LHCN-M2 (cell line): ENCODE measurements around the gene ENO4. TPM values are rescaled to one million over a fixed set of nuclear protein-coding genes. Genes with fewer than 3 reads are reported as not detected.

Experiments used
- DNase-seq: peaks from one replicate; pipeline ENCODE4 v3.0.0-alpha.2; 2012; ENCODE audit warnings: low read depth
- total RNA-seq: library from RNA; depleted of rRNA; stranded (reverse); fragments of >200 nt; gene quantifications from 2 replicates; pipeline ENCODE4 v1.2.3, GENCODE V29; 2014; rRNA removed

Gene ENO4
- total RNA-seq, 1 experiment from 2014 or later, result 0.23 TPM

GRCh38 chr10:116910910-116911309 is 61.6 kb downstream of the ENO4 start:
- DNase-seq, result no peak

- no peak for DNase-seq
Measured at GRCh38 chr10:116912162-116912561, 62.9 kb downstream of the ENO4 start.

GRCh38 chr10:116913695-116914094 is 64.4 kb downstream of the ENO4 start:
- DNase-seq, result no peak

- DNase-seq, result peak; percentile 10
Measured at GRCh38 chr10:116915340-116915739, 66.0 kb downstream of the ENO4 start.

- no peak for DNase-seq
Measured at GRCh38 chr10:116917481-116917880, 68.2 kb downstream of the ENO4 start.

- DNase-seq, result no peak
Measured at GRCh38 chr10:116918583-116918982, 69.3 kb downstream of the ENO4 start.

GRCh38 chr10:116919164-116919563 is 69.9 kb downstream of the ENO4 start:
- DNase-seq, result no peak

- no peak for DNase-seq
Measured at GRCh38 chr10:116919706-116920105, 70.4 kb downstream of the ENO4 start.

GRCh38 chr10:116925056-116925455 is 75.8 kb downstream of the ENO4 start:
- no peak for DNase-seq

GRCh38 chr10:116926426-116926825 is 77.1 kb downstream of the ENO4 start:
- no peak for DNase-seq

GRCh38 chr10:116931806-116932205 is 82.5 kb downstream of the ENO4 start:
- DNase-seq, result no peak

Other genes with a start within 250 kb of the ENO4 start
- not detected in 2 replicates for gene PNLIPRP2, start 228.5 kb upstream of the ENO4 start, total RNA-seq
- gene HSPA12A, start 106.9 kb upstream of the ENO4 start, total RNA-seq, result 3.6 TPM in 2 replicates
- gene SHTN1, start 155.7 kb downstream of the ENO4 start, total RNA-seq, result 2.7 and 3.7 TPM in 2 replicates